Activated CD4-positive, alpha-beta memory T cell treated with anti-CD3 and anti-CD28 coated beads for 36 hours (primary cell): ENCODE data around the gene HERC5. TPM values are rescaled to one million over a fixed set of nuclear protein-coding genes. Genes with fewer than 3 reads are reported as not detected.

ENCODE experiments used
- CTCF ChIA-PET: fragments of 350-600 bp; sonication (Branson Sonifier 250); formaldehyde crosslinking; loops from one replicate; lab custom pipeline; 2021; ENCODE audit warnings: antibody characterized with exemption, inconsistent platforms; lab: Charles Lee
- POLR2A ChIA-PET: fragments of 350-600 bp; sonication (Branson Sonifier 250); formaldehyde crosslinking; loops from one replicate; lab custom pipeline; 2021; ENCODE audit warnings: antibody characterized with exemption; lab: Charles Lee
- DNase-seq: peaks from one replicate; pipeline ENCODE4 v3.0.0-alpha.2; 2020
- H3K27ac Mint-ChIP-seq: one replicate; pipeline ENCODE4 v1.8.0; 2021; ENCODE audit warnings: mixed read lengths
- H3K27me3 Mint-ChIP-seq: one replicate; pipeline ENCODE4 v1.8.0; 2021; ENCODE audit warnings: mixed read lengths
- H3K36me3 Mint-ChIP-seq: one replicate; pipeline ENCODE4 v1.8.0; 2021; ENCODE audit warnings: mixed read lengths
- H3K4me1 Mint-ChIP-seq: one replicate; pipeline ENCODE4 v1.8.0; 2021; ENCODE audit warnings: low read depth, mixed read lengths
- H3K4me3 Mint-ChIP-seq: one replicate; pipeline ENCODE4 v1.8.0; 2021; ENCODE audit warnings: mild to moderate bottlenecking, mixed read lengths
- H3K9me3 Mint-ChIP-seq: one replicate; pipeline ENCODE4 v1.8.0; 2021; ENCODE audit warnings: mixed read lengths
- intact Hi-C: fragments of 100-400 bp; cut with micrococcal nuclease; formaldehyde crosslinking; loops from one replicate; pipeline ENCODE4 v1.15.1; 2023
- total RNA-seq, 2 experiments: library from RNA; stranded (reverse); gene quantifications; one replicate each; pipeline ENCODE4 v1.2.3, GENCODE V29; 2021

The HERC5 gene
- total RNA-seq = 10 to 100 TPM; 32.3 to 34.0 TPM

DNA sequence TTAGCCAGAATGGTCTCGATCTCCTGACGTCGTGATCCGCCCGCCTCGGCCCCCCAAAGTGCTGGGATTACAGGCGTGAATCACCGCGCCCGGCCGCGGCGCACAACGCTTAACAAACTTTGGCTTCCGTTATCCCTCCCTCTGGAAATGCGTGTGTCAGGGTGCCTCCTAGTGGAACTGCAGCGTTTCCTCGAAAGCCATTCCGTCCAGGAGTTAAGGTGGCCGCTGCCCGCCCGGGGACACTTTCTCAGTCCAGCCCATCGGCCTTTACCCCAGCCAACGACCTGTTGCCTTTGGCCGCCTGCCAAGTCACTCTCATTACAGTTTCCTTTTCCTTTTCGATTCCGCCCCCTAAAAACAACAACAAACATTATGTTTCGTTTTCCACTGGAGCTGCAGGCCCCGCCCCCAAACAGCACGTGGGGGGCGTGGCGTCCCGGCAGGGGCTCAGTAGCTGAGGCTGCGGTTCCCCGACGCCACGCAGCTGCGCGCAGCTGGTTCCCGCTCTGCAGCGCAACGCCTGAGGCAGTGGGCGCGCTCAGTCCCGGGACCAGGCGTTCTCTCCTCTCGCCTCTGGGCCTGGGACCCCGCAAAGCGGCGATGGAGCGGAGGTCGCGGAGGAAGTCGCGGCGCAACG, at the start of gene HERC5:
Gene HERC5 (plus strand): TSS at position 450 of the 637 bp plus-strand sequence. CDS start 151 bp downstream, at position 601.
- no peaks in the 10 kb centered on the region for H3K9me3 Mint-ChIP-seq
- ChIA-PET POLR2A (interaction anchor here (0.6 to 2.3 kb wide), 9 partner anchors 19 to 173 kb away, joined by 3 to 33 read pairs (median 4); partner anchors contain the start of genes HERC3, HERC6, PPM1K and PYURF), CTCF (interaction anchor here (1.0 to 1.9 kb wide), 4 partner anchors 78 to 238 kb away, joined by 4 to 21 read pairs (median 6); partner anchors contain the start of genes HERC6 and PPM1K)
- H3K27ac Mint-ChIP-seq = peak within 1 kb of the TSS; percentile 97
- H3K4me3 Mint-ChIP-seq = peak within 1 kb of the TSS; percentile 100
- peaks cover 3% of the 10 kb centered on the region for H3K27me3 Mint-ChIP-seq
- peaks cover 7% of the 10 kb centered on the region for H3K36me3 Mint-ChIP-seq
- peak; percentile 94 for DNase-seq
- intact Hi-C loops = loop anchor here (1.0 to 10.0 kb wide), 9 partner anchors 33 to 838 kb away; partner anchors contain the start of genes HERC3, HERC6, PPM1K and PYURF
- peaks cover 12% of the 10 kb centered on the region for H3K4me1 Mint-ChIP-seq

DNA sequence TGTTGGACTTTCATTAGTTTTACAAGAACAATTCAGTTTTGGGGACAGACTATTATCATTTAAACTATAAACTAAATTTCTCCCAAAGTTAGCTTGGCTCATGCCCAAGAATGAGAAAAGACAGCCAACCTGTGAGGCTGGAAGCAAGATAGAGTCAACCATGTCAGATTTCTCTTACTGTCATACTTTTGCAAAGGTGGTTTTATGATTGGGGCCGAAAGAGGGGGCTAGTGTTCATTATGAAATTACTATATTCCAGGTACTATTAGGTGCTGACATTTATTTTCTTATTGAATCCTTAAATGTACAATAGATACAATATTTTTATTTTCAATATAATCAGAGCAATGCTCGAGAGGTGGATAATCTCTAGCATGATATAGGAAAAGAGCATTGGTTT, 47.7 kb upstream of the HERC5 start:
- Mint-ChIP-seq H3K4me3 (no peak overlapping the region), H3K36me3 (peaks cover 17% of the 10 kb centered on the region), H3K4me1 (peaks cover 14% of the 10 kb centered on the region), H3K27me3 (no peaks in the 10 kb centered on the region), H3K27ac (no peak overlapping the region), H3K9me3 (no peaks in the 10 kb centered on the region)
- POLR2A ChIA-PET = no interaction called here
- DNase-seq = no peak
- CTCF ChIA-PET = no interaction called here
- intact Hi-C loops = no loop called here

DNA sequence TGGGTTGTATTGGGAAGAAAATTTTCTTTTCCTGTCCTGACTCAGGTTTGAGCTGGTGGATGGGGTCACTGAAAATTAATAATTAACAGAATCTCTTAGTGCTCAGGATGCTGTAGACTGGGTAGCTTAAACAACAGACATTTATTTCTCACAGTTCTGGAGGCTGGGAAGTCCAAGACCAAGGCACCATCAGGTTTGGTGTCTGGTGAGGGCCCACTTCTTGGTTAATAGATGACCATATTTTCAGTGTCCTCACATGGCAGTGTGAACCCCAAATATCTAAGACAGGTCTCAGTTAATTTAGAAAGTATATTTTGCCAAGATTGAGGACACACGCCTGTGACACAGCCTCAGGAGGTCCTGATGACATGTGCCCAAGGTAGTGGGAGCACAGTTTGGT, 47.1 kb upstream of the HERC5 start:
- Mint-ChIP-seq H3K4me1 (peaks cover 14% of the 10 kb centered on the region), H3K27ac (no peak overlapping the region), H3K36me3 (peaks cover 18% of the 10 kb centered on the region), H3K4me3 (no peak overlapping the region), H3K9me3 (no peaks in the 10 kb centered on the region), H3K27me3 (no peaks in the 10 kb centered on the region)
- POLR2A ChIA-PET = no interaction called here
- no peak for DNase-seq
- CTCF ChIA-PET = no interaction called here
- intact Hi-C loops = loop anchor here (2.0 kb wide), 1 partner anchor 27 kb away; no protein-coding TSS in a partner anchor

DNA sequence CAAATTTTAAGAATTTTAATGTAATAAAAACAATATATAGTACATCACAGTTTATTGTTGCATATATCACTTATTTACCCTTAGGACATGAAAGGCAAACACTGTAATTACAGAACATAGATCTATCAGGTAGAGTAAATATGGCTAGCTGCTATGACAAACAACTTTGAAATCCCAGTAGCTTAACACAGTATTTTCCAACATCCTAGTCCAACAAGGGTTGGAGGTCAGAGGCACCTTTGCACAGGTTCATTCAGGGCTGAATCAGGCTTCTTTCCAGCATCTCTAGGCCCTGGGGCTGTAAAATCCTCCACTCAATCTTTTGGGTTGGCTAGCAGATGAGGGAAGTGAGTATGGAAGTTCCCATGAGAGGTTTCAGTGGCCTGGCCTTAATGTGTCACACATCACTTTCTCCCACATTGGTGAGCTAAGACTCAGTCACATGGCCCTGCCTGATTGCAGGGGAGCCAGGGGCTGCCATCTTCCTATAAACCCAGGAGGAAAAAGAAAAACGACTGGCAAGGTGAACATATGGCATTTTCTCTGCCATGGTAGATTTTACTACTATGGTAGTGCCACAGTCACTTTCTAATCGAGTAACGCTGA, 45.3 kb upstream of the HERC5 start:
- ChIA-PET CTCF (interaction anchor here (0.6 to 1.2 kb wide), 2 partner anchors 33 to 159 kb away, joined by 3 to 4 read pairs; partner anchors contain the start of gene HERC6), POLR2A (no interaction called here)
- H3K27me3 Mint-ChIP-seq = no peaks in the 10 kb centered on the region
- no peak overlapping the region for H3K4me3 Mint-ChIP-seq
- H3K9me3 Mint-ChIP-seq = no peaks in the 10 kb centered on the region
- H3K4me1 Mint-ChIP-seq = peaks cover 14% of the 10 kb centered on the region
- DNase-seq = peak; percentile 33
- intact Hi-C loops = loop anchor here (2.0 kb wide), 1 partner anchor 29 kb away; no protein-coding TSS in a partner anchor
- peaks cover 16% of the 10 kb centered on the region for H3K36me3 Mint-ChIP-seq
- H3K27ac Mint-ChIP-seq = no peak overlapping the region

DNA sequence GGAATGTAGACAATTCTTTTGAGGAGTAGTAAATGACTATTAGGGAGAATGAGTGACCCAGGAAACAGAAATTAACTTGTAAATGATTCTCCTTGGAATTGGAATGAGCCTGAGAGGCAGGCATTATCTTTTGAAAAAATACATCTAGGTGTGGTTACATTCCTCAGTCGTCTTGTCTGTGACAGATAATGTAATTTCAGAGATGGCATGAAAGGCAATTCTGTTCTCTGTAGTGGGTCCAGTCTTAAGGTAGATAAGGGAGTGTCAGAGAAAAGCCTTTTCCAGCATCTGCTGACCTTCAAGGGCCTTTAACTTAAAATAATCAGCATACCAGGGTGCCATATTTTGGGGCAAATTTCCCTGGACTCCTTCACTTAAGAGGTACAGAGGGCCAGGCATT, 43.1 kb upstream of the HERC5 start:
- ChIA-PET POLR2A (interaction anchor here (1.2 kb wide), 1 partner anchor 43 kb away, joined by 4 read pairs; the partner anchor contains the start of gene HERC5), CTCF (no interaction called here)
- no peaks in the 10 kb centered on the region for H3K27me3 Mint-ChIP-seq

DNA sequence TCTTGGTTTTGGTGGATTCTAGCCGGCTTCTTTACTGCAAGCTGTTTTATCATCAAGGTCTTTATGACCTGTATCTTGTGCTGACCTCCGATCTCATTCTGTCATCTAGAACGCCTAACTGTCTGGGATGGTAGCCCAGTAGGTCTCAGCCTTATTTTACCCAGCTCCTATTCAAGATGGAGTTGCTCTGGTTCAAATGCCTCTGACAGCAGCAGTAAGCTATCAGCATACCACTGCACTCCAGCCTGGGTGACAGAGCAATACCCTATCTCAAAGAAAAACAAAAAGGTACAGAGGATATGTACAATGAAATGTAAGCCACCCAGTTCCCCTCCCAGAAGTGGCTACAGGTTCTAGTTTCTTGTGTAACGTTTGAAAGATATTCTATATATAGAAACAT, 42.2 kb upstream of the HERC5 start:
- ChIA-PET CTCF (no interaction called here), POLR2A (no interaction called here)
- Mint-ChIP-seq H3K36me3 (peaks cover 8% of the 10 kb centered on the region), H3K27ac (no peak overlapping the region), H3K27me3 (no peaks in the 10 kb centered on the region), H3K4me3 (no peak overlapping the region), H3K9me3 (no peaks in the 10 kb centered on the region), H3K4me1 (peaks cover 8% of the 10 kb centered on the region)
- DNase-seq = no peak
- intact Hi-C loops = no loop called here

More for the DNA sequence above, 43.1 kb upstream of the HERC5 start:
- DNase-seq = no peak
- Mint-ChIP-seq H3K9me3 (no peaks in the 10 kb centered on the region), H3K27ac (no peak overlapping the region), H3K4me1 (peaks cover 8% of the 10 kb centered on the region), H3K4me3 (no peak overlapping the region), H3K36me3 (peaks cover 9% of the 10 kb centered on the region)
- intact Hi-C loops = no loop called here

DNA sequence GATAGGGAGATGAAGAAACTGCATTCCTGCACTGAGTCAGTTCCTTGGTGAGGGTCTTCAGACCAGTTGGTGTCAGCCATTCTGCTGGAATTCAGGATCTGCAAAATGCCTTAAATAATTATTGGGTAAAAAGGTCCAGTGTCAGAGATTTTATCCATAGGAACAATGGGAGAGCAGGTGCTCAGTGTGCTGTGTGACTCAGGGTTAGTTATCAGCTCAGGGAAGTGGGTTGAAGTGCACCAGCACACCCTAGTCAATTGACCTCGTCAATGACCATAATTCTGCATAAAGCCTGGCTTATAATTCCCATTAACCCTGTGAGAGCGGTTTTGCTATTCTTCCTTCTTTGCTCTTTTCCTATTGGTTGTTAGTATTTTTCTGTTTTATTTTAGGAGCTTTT, 40.9 kb upstream of the HERC5 start:
- no peak overlapping the region for H3K4me3 Mint-ChIP-seq
- H3K27ac Mint-ChIP-seq = no peak overlapping the region
- peaks cover 8% of the 10 kb centered on the region for H3K4me1 Mint-ChIP-seq
- no peak for DNase-seq
- no peaks in the 10 kb centered on the region for H3K27me3 Mint-ChIP-seq
- H3K36me3 Mint-ChIP-seq = peaks cover 6% of the 10 kb centered on the region
- H3K9me3 Mint-ChIP-seq = no peaks in the 10 kb centered on the region
- ChIA-PET POLR2A (no interaction called here), CTCF (no interaction called here)
- intact Hi-C loops = no loop called here

GRCh38 chr4:88418411-88418810, 38.5 kb upstream of the HERC5 start:
- peaks cover 3% of the 10 kb centered on the region for H3K36me3 Mint-ChIP-seq

DNA sequence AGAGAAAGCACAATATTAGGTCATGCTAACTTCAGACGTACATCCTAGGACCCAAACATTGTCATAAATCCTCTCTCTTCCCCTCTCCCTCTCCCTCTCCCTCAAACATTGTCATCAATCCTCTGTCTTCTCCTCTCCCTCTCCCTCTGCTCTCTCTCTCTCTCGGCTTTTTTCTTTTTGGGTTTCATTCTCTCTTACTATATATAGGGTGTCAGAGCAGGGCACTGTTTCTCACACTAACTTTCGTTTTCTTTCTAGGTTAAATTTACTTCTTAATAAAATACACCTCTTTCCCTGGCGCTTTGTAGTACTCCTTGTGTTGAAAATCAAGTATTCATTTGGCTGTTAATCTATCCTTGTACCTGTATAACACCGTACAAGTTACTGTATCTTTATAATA, 37.0 kb upstream of the HERC5 start:
- DNase-seq = no peak
- intact Hi-C loops = no loop called here
- POLR2A ChIA-PET = no interaction called here
- no peaks in the 10 kb centered on the region for H3K27me3 Mint-ChIP-seq
- no peak overlapping the region for H3K27ac Mint-ChIP-seq
- H3K4me3 Mint-ChIP-seq = no peak overlapping the region
- CTCF ChIA-PET = no interaction called here
- no peaks in the 10 kb centered on the region for H3K4me1 Mint-ChIP-seq
- no peaks in the 10 kb centered on the region for H3K36me3 Mint-ChIP-seq
- H3K9me3 Mint-ChIP-seq = no peaks in the 10 kb centered on the region

More at GRCh38 chr4:88418411-88418810, 38.5 kb upstream of the HERC5 start:
- POLR2A ChIA-PET = no interaction called here
- Mint-ChIP-seq H3K27ac (no peak overlapping the region), H3K4me1 (no peaks in the 10 kb centered on the region), H3K4me3 (no peak overlapping the region), H3K27me3 (no peaks in the 10 kb centered on the region), H3K9me3 (no peaks in the 10 kb centered on the region)
- intact Hi-C loops = no loop called here
- no peak for DNase-seq
- CTCF ChIA-PET = interaction anchor here (1.2 kb wide), 1 partner anchor 97 kb away, joined by 4 read pairs; no protein-coding TSS in a partner anchor

DNA sequence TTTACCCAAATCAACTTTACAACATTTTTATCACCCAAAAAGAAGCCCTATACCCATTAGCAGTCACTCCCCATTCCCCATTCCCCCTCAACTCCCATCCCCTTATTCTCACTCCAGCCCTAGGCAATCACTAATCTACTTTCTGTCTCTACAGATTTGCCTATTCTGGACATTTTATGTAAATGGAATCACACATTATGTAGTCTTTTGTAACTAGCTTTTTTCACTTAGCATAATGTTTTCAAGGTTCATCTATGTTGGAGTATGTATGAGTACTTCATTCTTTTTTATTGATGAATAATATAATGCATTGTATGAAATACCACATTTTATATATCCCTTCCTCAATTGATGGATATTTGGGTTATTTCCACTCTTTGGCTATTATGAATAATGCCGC, 36.1 kb upstream of the HERC5 start:
- POLR2A ChIA-PET = no interaction called here
- H3K9me3 Mint-ChIP-seq = no peaks in the 10 kb centered on the region
- H3K36me3 Mint-ChIP-seq = no peaks in the 10 kb centered on the region
- H3K27ac Mint-ChIP-seq = no peak overlapping the region
- CTCF ChIA-PET = no interaction called here
- H3K27me3 Mint-ChIP-seq = no peaks in the 10 kb centered on the region
- DNase-seq = no peak
- no peaks in the 10 kb centered on the region for H3K4me1 Mint-ChIP-seq
- H3K4me3 Mint-ChIP-seq = no peak overlapping the region
- intact Hi-C loops = no loop called here

DNA sequence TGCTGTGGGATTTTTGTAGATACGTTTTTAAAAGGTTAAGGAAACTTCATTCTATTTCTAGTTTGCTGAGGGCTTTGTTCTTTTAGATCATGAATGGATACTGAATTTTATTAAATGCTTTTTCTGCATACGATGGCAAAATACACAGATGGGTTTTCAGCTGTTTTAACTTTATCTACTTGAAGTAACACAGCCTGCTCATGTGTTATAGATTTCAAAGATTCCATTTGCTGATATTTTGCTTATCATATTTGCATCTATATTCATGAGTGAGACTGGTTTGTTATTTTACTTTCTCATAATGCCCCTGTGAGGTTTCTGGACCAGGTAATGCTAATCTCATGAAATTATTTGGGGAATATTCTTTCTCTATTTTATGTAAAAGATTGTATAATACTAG, 34.5 kb upstream of the HERC5 start:
- intact Hi-C loops = no loop called here
- H3K4me3 Mint-ChIP-seq = no peak overlapping the region
- no peaks in the 10 kb centered on the region for H3K9me3 Mint-ChIP-seq
- H3K27me3 Mint-ChIP-seq = no peaks in the 10 kb centered on the region
- ChIA-PET CTCF (no interaction called here), POLR2A (no interaction called here)
- DNase-seq = no peak
- no peaks in the 10 kb centered on the region for H3K4me1 Mint-ChIP-seq
- peaks cover 2% of the 10 kb centered on the region for H3K36me3 Mint-ChIP-seq
- no peak overlapping the region for H3K27ac Mint-ChIP-seq

GRCh38 chr4:88429401-88429800, 27.5 kb upstream of the HERC5 start:
- DNase-seq = no peak
- ChIA-PET POLR2A (no interaction called here), CTCF (no interaction called here)
- Mint-ChIP-seq H3K36me3 (peaks cover 17% of the 10 kb centered on the region), H3K27me3 (no peaks in the 10 kb centered on the region), H3K27ac (no peak overlapping the region), H3K9me3 (peaks cover 6% of the 10 kb centered on the region), H3K4me1 (no peaks in the 10 kb centered on the region), H3K4me3 (no peak overlapping the region)
- intact Hi-C loops = no loop called here
